ENCODE measurements around the gene ADGRG3.

Gene ADGRG3

GRCh38 chr16:57624806-57625500 is 43.2 kb upstream of the ADGRG3 start:
- Histone ChIP-seq H3K9me3 (ENCODE audit: control insufficient read depth, low read length) (no peaks in the 10 kb centered on the region), H3K4me3 (ENCODE audit: insufficient read depth, low read depth, low read length, poor library complexity, severe bottlenecking) (no peak overlapping the region), H3K27me3 (replicated peaks; ENCODE audit: control insufficient read depth, insufficient read depth, low read length, poor library complexity, severe bottlenecking) (peaks cover 9% of the 10 kb centered on the region), H3K27ac (ENCODE audit: insufficient read depth, low read length, poor library complexity, severe bottlenecking) (no peak overlapping the region), H3K4me1 (ENCODE audit: control insufficient read depth, insufficient read depth, low read length, poor library complexity, severe bottlenecking) (no peaks in the 10 kb centered on the region), H3K36me3 (ENCODE audit: control insufficient read depth, insufficient read depth, low read length) (no peaks in the 10 kb centered on the region)
- DNase-seq = no peak

- Histone ChIP-seq H3K27me3 (replicated peaks; ENCODE audit: control insufficient read depth, insufficient read depth, low read length, poor library complexity, severe bottlenecking) (peaks cover 12% of the 10 kb centered on the region), H3K36me3 (ENCODE audit: control insufficient read depth, insufficient read depth, low read length) (no peaks in the 10 kb centered on the region), H3K27ac (ENCODE audit: insufficient read depth, low read length, poor library complexity, severe bottlenecking) (no peak overlapping the region), H3K9me3 (ENCODE audit: control insufficient read depth, low read length) (no peaks in the 10 kb centered on the region), H3K4me1 (ENCODE audit: control insufficient read depth, insufficient read depth, low read length, poor library complexity, severe bottlenecking) (no peaks in the 10 kb centered on the region), H3K4me3 (ENCODE audit: insufficient read depth, low read depth, low read length, poor library complexity, severe bottlenecking) (no peak overlapping the region)
- DNase-seq = no peak
Measured at GRCh38 chr16:57626420-57627170, 41.5 kb upstream of the ADGRG3 start.

GRCh38 chr16:57627184-57627871 is 40.8 kb upstream of the ADGRG3 start:
- no peaks in the 10 kb centered on the region for H3K9me3 ChIP-seq (ENCODE audit: control insufficient read depth, low read length)
- no peaks in the 10 kb centered on the region for H3K36me3 ChIP-seq (ENCODE audit: control insufficient read depth, insufficient read depth, low read length)
- H3K27me3 ChIP-seq (replicated peaks; ENCODE audit: control insufficient read depth, insufficient read depth, low read length, poor library complexity, severe bottlenecking) = peaks cover 12% of the 10 kb centered on the region
- no peak overlapping the region for H3K4me3 ChIP-seq (ENCODE audit: insufficient read depth, low read depth, low read length, poor library complexity, severe bottlenecking)
- no peak overlapping the region for H3K27ac ChIP-seq (ENCODE audit: insufficient read depth, low read length, poor library complexity, severe bottlenecking)
- no peaks in the 10 kb centered on the region for H3K4me1 ChIP-seq (ENCODE audit: control insufficient read depth, insufficient read depth, low read length, poor library complexity, severe bottlenecking)
- no peak for DNase-seq

- Histone ChIP-seq H3K36me3 (ENCODE audit: control insufficient read depth, insufficient read depth, low read length) (no peaks in the 10 kb centered on the region), H3K4me3 (ENCODE audit: insufficient read depth, low read depth, low read length, poor library complexity, severe bottlenecking) (no peak within 1 kb of the TSS), H3K27ac (ENCODE audit: insufficient read depth, low read length, poor library complexity, severe bottlenecking) (no peak within 1 kb of the TSS), H3K4me1 (ENCODE audit: control insufficient read depth, insufficient read depth, low read length, poor library complexity, severe bottlenecking) (no peaks in the 10 kb centered on the region), H3K27me3 (replicated peaks; ENCODE audit: control insufficient read depth, insufficient read depth, low read length, poor library complexity, severe bottlenecking) (peaks cover 12% of the 10 kb centered on the region), H3K9me3 (ENCODE audit: control insufficient read depth, low read length) (no peaks in the 10 kb centered on the region)
- DNase-seq = peak in 1 of 3 donors; percentile 11
Measured at GRCh38 chr16:57628008-57628781, 39.9 kb upstream of the ADGRG3 start, which contains the start of gene ADGRG1. TSS of gene ADGRG1 (plus strand) at chr16:57628630. CDS start at chr16:57650288, 21,658 bp downstream.

- H3K4me1 ChIP-seq (ENCODE audit: control insufficient read depth, insufficient read depth, low read length, poor library complexity, severe bottlenecking) = no peaks in the 10 kb centered on the region
- no peak overlapping the region for H3K27ac ChIP-seq (ENCODE audit: insufficient read depth, low read length, poor library complexity, severe bottlenecking)
- no peak overlapping the region for H3K4me3 ChIP-seq (ENCODE audit: insufficient read depth, low read depth, low read length, poor library complexity, severe bottlenecking)
Measured at GRCh38 chr16:57628783-57629293, 39.3 kb upstream of the ADGRG3 start.

GRCh38 chr16:57629516-57630406 is 38.3 kb upstream of the ADGRG3 start:
- no peak for DNase-seq
- Histone ChIP-seq H3K27ac (ENCODE audit: insufficient read depth, low read length, poor library complexity, severe bottlenecking) (no peak overlapping the region), H3K9me3 (ENCODE audit: control insufficient read depth, low read length) (no peaks in the 10 kb centered on the region), H3K4me1 (ENCODE audit: control insufficient read depth, insufficient read depth, low read length, poor library complexity, severe bottlenecking) (no peaks in the 10 kb centered on the region), H3K4me3 (ENCODE audit: insufficient read depth, low read depth, low read length, poor library complexity, severe bottlenecking) (no peak overlapping the region), H3K27me3 (replicated peaks; ENCODE audit: control insufficient read depth, insufficient read depth, low read length, poor library complexity, severe bottlenecking) (peaks cover 12% of the 10 kb centered on the region), H3K36me3 (ENCODE audit: control insufficient read depth, insufficient read depth, low read length) (no peaks in the 10 kb centered on the region)

More at GRCh38 chr16:57628783-57629293, 39.3 kb upstream of the ADGRG3 start:
- Histone ChIP-seq H3K9me3 (ENCODE audit: control insufficient read depth, low read length) (no peaks in the 10 kb centered on the region), H3K27me3 (replicated peaks; ENCODE audit: control insufficient read depth, insufficient read depth, low read length, poor library complexity, severe bottlenecking) (peaks cover 12% of the 10 kb centered on the region), H3K36me3 (ENCODE audit: control insufficient read depth, insufficient read depth, low read length) (no peaks in the 10 kb centered on the region)
- DNase-seq = no peak

- H3K4me1 ChIP-seq (ENCODE audit: control insufficient read depth, insufficient read depth, low read length, poor library complexity, severe bottlenecking) = no peaks in the 10 kb centered on the region
- no peak overlapping the region for H3K4me3 ChIP-seq (ENCODE audit: insufficient read depth, low read depth, low read length, poor library complexity, severe bottlenecking)
- H3K9me3 ChIP-seq (ENCODE audit: control insufficient read depth, low read length) = no peaks in the 10 kb centered on the region
- no peaks in the 10 kb centered on the region for H3K36me3 ChIP-seq (ENCODE audit: control insufficient read depth, insufficient read depth, low read length)
- DNase-seq = no peak
- peaks cover 12% of the 10 kb centered on the region for H3K27me3 ChIP-seq (replicated peaks; ENCODE audit: control insufficient read depth, insufficient read depth, low read length, poor library complexity, severe bottlenecking)
- H3K27ac ChIP-seq (ENCODE audit: insufficient read depth, low read length, poor library complexity, severe bottlenecking) = no peak overlapping the region
Measured at GRCh38 chr16:57630407-57630797, 37.7 kb upstream of the ADGRG3 start.

- peaks cover 12% of the 10 kb centered on the region for H3K27me3 ChIP-seq (replicated peaks; ENCODE audit: control insufficient read depth, insufficient read depth, low read length, poor library complexity, severe bottlenecking)
- H3K4me1 ChIP-seq (ENCODE audit: control insufficient read depth, insufficient read depth, low read length, poor library complexity, severe bottlenecking) = no peaks in the 10 kb centered on the region
- H3K4me3 ChIP-seq (ENCODE audit: insufficient read depth, low read depth, low read length, poor library complexity, severe bottlenecking) = no peak overlapping the region
- no peaks in the 10 kb centered on the region for H3K9me3 ChIP-seq (ENCODE audit: control insufficient read depth, low read length)
- H3K36me3 ChIP-seq (ENCODE audit: control insufficient read depth, insufficient read depth, low read length) = no peaks in the 10 kb centered on the region
- no peak for DNase-seq
- no peak overlapping the region for H3K27ac ChIP-seq (ENCODE audit: insufficient read depth, low read length, poor library complexity, severe bottlenecking)
Measured at GRCh38 chr16:57630931-57631845, 36.9 kb upstream of the ADGRG3 start.
